MM.1S (cell line): ENCODE results near the gene PLA2G6.

ENCODE experiments used
- DNase-seq: peaks from one replicate; pipeline ENCODE4 v3.0.0-alpha.2; 2015
- H2AFZ ChIP-seq: fragments of 300-600 bp; sonication (generic); 2 replicates; pipeline ENCODE4 v1.6.0; 2016; ENCODE audit warnings: antibody characterized with exemption, low read length
- H3F3A ChIP-seq: fragments of 300-600 bp; sonication (generic); 2 replicates; pipeline ENCODE4 v1.6.1; 2016; ENCODE audit warnings: mild to moderate bottlenecking, antibody characterized with exemption, low read length, moderate library complexity, mixed read lengths; ENCODE audit not compliant: insufficient read depth
- H3K27ac ChIP-seq: fragments of 300-600 bp; sonication (generic); 2 replicates; pipeline ENCODE4 v1.5.1; 2016; ENCODE audit warnings: mild to moderate bottlenecking, low read length
- H3K27me3 ChIP-seq: fragments of 300-600 bp; sonication (generic); replicated peaks from 2 replicates; pipeline ENCODE4 v1.6.0; 2016; ENCODE audit warnings: low read length; ENCODE audit not compliant: insufficient read depth
- H3K36me3 ChIP-seq: fragments of 300-600 bp; sonication (generic); replicated peaks from 2 replicates; pipeline ENCODE4 v1.6.1; 2016; ENCODE audit warnings: mild to moderate bottlenecking, low read length, mixed read lengths; ENCODE audit not compliant: insufficient read depth
- H3K4me1 ChIP-seq: fragments of 300-600 bp; sonication (generic); 2 replicates; pipeline ENCODE4 v1.6.1; 2016; ENCODE audit warnings: low read length, mixed read lengths
- H3K4me2 ChIP-seq: fragments of 300-600 bp; sonication (generic); 2 replicates; pipeline ENCODE4 v1.6.0; 2016; ENCODE audit warnings: low read depth, low read length
- H3K4me3 ChIP-seq: fragments of 300-600 bp; sonication (generic); 2 replicates; pipeline ENCODE4 v1.5.1; 2016; ENCODE audit warnings: low read length, mixed read lengths
- H3K79me2 ChIP-seq: fragments of 300-600 bp; sonication (generic); 2 replicates; pipeline ENCODE4 v1.6.1; 2016; ENCODE audit warnings: mixed run types, low read length, mixed read lengths
- H3K9ac ChIP-seq: fragments of 300-600 bp; sonication (generic); 2 replicates; pipeline ENCODE4 v1.6.1; 2016; ENCODE audit warnings: low read length, mixed read lengths
- H3K9me2 ChIP-seq: fragments of 300-600 bp; sonication (generic); replicated peaks from 2 replicates; pipeline ENCODE4 v1.6.1; 2016; ENCODE audit warnings: mild to moderate bottlenecking, low read length, mixed read lengths; ENCODE audit not compliant: insufficient read depth
- H3K9me3 ChIP-seq: fragments of 300-600 bp; sonication (generic); replicated peaks from 2 replicates; pipeline ENCODE4 v1.6.1; 2016; ENCODE audit warnings: mild to moderate bottlenecking, low read length, mixed read lengths; ENCODE audit not compliant: insufficient read depth
- H4K20me1 ChIP-seq: fragments of 300-600 bp; sonication (generic); 2 replicates; pipeline ENCODE4 v1.6.1; 2016; ENCODE audit warnings: mild to moderate bottlenecking, low read length, moderate library complexity, mixed read lengths; ENCODE audit not compliant: insufficient read depth
- EZH2 ChIP-seq: fragments of 300-600 bp; sonication (generic); optimal IDR thresholded peaks from 2 replicates; pipeline ENCODE3; 2017; ENCODE audit warnings: low read depth, mild to moderate bottlenecking, antibody characterized with exemption, low read length, mixed read lengths
- EZH2phosphoT487 ChIP-seq: fragments of 300-600 bp; sonication (generic); IDR thresholded peaks from 2 replicates; pipeline ENCODE4 v1.6.1; 2018; ENCODE audit warnings: antibody characterized with exemption, low read length
- TF ChIP-seq, protein P1 (sequence below): fragments of 300-600 bp; sonication (generic); IDR thresholded peaks from 2 replicates; pipeline ENCODE4 v1.5.1; 2016; ENCODE audit warnings: antibody characterized with exemption, low read length, mixed read lengths

PLA2G6 gene

DNA sequence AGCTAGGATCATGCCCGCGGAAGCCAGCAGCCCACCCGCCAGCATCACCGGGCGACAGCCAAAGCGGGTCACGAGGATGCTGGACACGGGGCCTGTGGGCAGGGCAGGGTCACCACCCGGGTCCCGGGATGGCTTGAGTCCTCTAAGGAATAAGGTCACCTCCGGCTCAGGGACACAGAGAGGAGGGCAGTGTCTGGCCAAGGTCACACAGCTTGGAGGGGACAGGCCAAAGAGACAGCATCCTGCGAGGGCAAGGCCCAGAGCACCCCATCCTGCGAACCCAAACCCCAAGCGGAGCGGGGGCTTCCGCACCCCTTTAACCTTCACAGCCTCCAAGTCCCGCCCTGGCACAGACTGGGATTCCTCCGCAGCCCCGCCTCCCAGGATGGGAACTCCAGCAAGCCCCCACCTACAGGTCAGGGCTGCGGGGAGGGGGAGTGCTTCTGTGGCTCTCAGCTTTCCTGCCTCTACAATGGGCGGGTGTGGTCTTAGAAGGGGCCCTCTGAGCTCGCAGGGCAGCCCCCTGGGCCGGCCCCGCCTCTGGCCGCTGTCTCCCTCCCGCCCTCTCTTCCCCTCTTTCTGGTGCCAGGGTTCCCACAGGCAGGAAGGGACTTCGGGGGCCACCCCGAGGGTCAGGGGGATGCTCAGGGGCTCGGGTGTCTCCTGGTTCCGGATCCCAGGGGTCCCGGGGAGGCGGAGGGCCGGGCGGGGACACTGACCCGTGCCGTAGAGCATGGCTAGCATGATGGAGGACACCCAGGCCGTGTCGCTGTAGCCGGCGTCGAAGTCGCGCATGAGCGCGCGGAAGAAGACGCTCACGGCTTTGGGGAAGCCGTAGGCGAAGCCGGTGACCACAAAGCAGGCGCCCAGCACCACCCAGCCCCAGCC lies 99.4 kb downstream of the PLA2G6 start:
- Histone ChIP-seq H3K9me3 (no peaks in the 10 kb centered on the region), H3K9ac (no peak overlapping the region), H3K27ac (no peak overlapping the region), H3K9me2 (no peaks in the 10 kb centered on the region), H3K4me2 (no peak overlapping the region), H3K36me3 (no peaks in the 10 kb centered on the region), H2AFZ (no peak overlapping the region), H3K27me3 (no peaks in the 10 kb centered on the region; the same call in 1 of the 2 replicates), H3K4me1 (no peaks in the 10 kb centered on the region), H4K20me1 (no peaks in the 10 kb centered on the region), H3K79me2 (no peaks in the 10 kb centered on the region), H3K4me3 (no peak overlapping the region), H3F3A (no peaks in the 10 kb centered on the region)
- DNase-seq: no peak
- TF ChIP-seq, protein P1, sequence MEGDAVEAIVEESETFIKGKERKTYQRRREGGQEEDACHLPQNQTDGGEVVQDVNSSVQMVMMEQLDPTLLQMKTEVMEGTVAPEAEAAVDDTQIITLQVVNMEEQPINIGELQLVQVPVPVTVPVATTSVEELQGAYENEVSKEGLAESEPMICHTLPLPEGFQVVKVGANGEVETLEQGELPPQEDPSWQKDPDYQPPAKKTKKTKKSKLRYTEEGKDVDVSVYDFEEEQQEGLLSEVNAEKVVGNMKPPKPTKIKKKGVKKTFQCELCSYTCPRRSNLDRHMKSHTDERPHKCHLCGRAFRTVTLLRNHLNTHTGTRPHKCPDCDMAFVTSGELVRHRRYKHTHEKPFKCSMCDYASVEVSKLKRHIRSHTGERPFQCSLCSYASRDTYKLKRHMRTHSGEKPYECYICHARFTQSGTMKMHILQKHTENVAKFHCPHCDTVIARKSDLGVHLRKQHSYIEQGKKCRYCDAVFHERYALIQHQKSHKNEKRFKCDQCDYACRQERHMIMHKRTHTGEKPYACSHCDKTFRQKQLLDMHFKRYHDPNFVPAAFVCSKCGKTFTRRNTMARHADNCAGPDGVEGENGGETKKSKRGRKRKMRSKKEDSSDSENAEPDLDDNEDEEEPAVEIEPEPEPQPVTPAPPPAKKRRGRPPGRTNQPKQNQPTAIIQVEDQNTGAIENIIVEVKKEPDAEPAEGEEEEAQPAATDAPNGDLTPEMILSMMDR: no peak
- TF ChIP-seq EZH2: no peak
- no peak for TF ChIP-seq EZH2phosphoT487

GRCh38 chr22:38081636-38081940 lies 100.0 kb downstream of the PLA2G6 start:
- Histone ChIP-seq H3K27me3 (no peaks in the 10 kb centered on the region; the same call in 1 of the 2 replicates), H3K9me3 (no peaks in the 10 kb centered on the region), H3F3A (no peaks in the 10 kb centered on the region), H3K79me2 (no peaks in the 10 kb centered on the region), H3K4me1 (no peaks in the 10 kb centered on the region), H4K20me1 (no peaks in the 10 kb centered on the region), H3K36me3 (no peaks in the 10 kb centered on the region), H3K27ac (no peak overlapping the region), H2AFZ (no peak overlapping the region), H3K4me3 (no peak overlapping the region), H3K9me2 (no peaks in the 10 kb centered on the region), H3K4me2 (no peak overlapping the region), H3K9ac (no peak overlapping the region)
- no peak for DNase-seq
- TF ChIP-seq EZH2 (no peak), EZH2phosphoT487 (no peak)
- TF ChIP-seq, protein P1: no peak

DNA sequence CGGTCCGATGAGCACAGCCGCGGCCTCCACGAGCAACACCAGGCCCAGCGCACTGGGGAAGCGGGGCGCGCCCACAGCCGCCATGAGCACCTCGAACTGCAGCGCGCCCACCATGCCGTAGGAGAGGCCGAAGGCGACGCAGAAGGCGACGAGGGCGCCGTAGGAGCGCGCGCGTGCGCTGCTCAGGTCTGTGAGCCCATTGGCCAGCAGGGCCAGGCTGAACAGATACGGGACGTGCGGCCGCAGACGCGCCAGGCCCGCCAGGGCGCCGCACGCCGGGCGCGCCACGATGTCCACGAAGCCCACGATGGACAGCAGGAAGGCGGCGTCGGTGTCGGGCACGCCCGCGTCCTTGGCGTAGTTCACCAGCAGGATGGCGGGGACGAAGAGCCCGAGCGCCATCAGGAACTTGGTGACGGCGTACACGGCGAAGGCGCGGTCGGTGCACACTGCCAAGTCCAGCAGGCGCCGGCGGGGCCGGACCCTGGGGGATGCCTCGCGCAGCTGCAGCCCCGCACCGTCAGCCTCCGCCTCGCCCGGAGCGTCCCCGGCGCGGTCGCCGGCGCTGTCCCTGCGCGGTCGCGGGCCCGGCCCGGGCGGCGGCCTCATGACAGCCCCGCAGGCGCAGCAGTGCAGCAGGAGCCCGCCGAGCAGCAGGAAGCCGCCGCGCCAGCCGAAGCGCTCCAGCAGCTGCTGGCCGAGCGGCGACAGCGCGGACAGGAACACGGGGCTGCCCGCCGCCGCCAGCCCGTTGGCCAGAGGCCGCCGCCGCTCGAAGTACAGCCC lies 100.6 kb downstream of the PLA2G6 start:
- H3K9ac ChIP-seq: no peak overlapping the region
- H4K20me1 ChIP-seq: no peaks in the 10 kb centered on the region
- H3K36me3 ChIP-seq: no peaks in the 10 kb centered on the region
- no peaks in the 10 kb centered on the region for H3F3A ChIP-seq
- no peak overlapping the region for H3K27ac ChIP-seq
- H2AFZ ChIP-seq: no peak overlapping the region
- no peak for DNase-seq
- H3K27me3 ChIP-seq: no peaks in the 10 kb centered on the region; the same call in 1 of the 2 replicates
- H3K9me3 ChIP-seq: no peaks in the 10 kb centered on the region
- no peaks in the 10 kb centered on the region for H3K9me2 ChIP-seq
- H3K4me3 ChIP-seq: no peak overlapping the region
- no peak overlapping the region for H3K4me2 ChIP-seq
- TF ChIP-seq EZH2 (no peak), EZH2phosphoT487 (no peak)
- TF ChIP-seq, protein P1: no peak
- H3K4me1 ChIP-seq: no peaks in the 10 kb centered on the region
- H3K79me2 ChIP-seq: no peaks in the 10 kb centered on the region
